ENCODE data around the gene RHOF. TPM values are rescaled to one million over a fixed set of nuclear protein-coding genes. Genes with fewer than 3 reads are reported as not detected.
"Not testable (repeated sequence)": the region's sequence is repeated elsewhere in the genome, so short reads cannot be mapped to it uniquely, and the experiment has no call there.

Gene RHOF
- polyA plus RNA-seq, 1 donor: 15.9 TPM

- peak; percentile 85 for DNase-seq
Observed at GRCh38 chr12:121793838-121794533, 498 bp upstream of the RHOF start.

- DNase-seq: no peak
Observed at GRCh38 chr12:121792607-121793439, 665 bp downstream of the RHOF start.

- DNase-seq: no peak
Observed at GRCh38 chr12:121791671-121792551, 1.6 kb downstream of the RHOF start.

DNA sequence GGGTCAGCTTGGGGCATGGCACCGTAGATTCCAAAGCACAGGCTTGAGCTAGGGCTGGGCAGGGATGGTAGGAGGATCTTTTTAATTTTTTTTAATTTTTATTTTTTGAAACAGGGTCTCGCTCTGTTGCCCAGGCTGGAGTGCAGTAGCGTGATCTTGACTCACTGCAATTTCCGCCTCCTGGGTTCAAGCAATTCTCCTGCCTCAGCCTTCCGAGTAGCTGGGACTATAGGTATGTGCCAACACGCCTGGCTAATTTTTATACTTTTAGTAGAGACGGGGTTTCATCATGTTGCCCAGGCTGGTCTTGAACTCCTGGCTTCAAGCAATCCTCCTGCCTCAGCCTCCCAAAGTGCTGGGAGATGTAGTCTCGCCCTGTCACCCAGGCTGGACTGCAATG, 2.7 kb downstream of the RHOF start:
- DNase-seq: not testable (repeated sequence)

- DNase-seq: no peak
Observed at GRCh38 chr12:121789800-121790728, 3.4 kb downstream of the RHOF start.

GRCh38 chr12:121789233-121789781, 4.2 kb downstream of the RHOF start:
- no peak for DNase-seq

GRCh38 chr12:121788176-121788818, 5.2 kb downstream of the RHOF start:
- DNase-seq: no peak

DNA sequence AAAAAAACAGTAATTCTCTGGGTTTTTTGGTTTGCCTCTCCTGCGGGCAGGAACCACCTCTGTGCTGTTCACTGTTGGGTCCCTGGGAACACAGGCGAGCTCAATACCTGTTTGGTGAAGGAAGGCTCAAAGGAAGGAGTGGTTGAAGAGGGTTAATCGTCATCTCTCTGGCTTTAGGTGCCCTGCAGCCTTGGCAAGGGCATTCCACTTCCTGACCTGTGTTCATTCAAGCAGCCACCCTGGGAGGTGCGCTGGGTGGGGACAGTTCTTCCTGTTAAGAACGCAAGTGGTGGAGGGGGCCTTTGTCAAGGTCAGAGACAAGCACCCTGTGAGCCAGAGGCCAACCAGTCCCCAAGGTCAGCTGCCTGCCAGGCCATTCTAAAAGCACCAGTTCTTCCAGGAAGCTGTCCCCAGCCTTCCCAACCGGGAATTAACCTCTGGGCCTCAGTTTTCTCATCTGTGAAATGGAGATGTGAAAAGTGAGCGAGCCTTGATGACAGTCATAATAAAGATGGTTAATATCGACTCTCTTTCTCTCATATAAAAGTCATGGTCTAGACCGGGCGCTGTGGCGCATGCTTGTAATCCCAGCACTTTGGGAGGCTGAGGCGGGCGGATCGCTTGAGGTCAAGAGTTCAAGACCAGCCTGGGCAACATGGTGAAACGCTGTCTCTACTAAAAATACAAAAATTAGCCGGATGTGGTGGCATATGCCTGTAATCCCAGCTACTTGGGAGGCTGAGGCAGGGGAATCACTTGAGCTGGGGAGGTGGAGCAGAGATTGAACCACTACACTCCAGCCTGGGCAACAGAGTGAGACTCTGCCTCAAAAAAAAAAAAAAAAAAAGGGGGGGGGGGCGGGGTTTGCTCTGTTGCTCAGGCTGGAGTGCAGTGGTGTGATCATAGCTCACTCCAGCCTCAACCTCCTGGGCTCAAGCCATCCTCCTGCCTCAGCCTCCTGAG, 6.1 kb downstream of the RHOF start:
- DNase-seq: no peak

DNA sequence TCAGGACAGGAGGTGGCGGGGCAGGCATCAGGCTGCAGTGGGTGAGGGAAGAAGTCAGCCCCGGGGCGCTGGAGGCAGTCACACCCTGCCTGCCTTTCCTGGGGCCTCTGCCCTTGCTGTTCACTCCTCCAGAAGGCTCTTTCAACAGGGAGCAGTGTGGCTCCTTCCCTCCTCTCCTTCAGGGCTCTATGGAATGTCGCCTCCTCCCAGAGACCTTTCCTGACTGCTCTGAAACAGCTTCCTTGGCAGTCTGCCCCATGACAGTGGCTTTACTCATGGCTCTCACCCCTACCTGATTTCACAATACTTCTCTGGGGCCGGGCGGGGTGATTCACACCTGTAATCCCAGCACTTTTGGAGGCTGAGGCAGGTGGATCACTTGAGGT, 7.1 kb downstream of the RHOF start:
- no peak for DNase-seq

- no peak for DNase-seq
Observed at GRCh38 chr12:121784460-121784859, 9.0 kb downstream of the RHOF start.

DNA sequence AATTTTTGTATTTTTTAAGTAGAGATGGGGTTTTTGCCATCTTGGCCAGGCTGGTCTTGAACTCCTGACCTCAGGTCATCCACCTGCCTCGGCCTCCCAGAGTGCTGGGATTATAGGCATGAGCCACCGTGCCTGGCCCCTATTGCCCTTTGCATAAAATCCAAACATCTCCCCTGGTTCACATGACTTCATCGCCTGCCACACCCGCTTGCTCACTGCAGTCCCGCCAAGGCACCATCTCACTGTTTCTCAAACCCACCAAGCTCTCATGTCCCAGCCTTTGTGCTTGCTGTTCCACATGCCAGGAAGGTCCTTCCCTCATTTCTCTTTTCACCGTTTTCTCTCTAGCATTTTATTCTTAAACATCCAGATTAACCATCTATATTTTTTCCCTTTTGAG, 9.7 kb downstream of the RHOF start:
- no peak for DNase-seq

DNA sequence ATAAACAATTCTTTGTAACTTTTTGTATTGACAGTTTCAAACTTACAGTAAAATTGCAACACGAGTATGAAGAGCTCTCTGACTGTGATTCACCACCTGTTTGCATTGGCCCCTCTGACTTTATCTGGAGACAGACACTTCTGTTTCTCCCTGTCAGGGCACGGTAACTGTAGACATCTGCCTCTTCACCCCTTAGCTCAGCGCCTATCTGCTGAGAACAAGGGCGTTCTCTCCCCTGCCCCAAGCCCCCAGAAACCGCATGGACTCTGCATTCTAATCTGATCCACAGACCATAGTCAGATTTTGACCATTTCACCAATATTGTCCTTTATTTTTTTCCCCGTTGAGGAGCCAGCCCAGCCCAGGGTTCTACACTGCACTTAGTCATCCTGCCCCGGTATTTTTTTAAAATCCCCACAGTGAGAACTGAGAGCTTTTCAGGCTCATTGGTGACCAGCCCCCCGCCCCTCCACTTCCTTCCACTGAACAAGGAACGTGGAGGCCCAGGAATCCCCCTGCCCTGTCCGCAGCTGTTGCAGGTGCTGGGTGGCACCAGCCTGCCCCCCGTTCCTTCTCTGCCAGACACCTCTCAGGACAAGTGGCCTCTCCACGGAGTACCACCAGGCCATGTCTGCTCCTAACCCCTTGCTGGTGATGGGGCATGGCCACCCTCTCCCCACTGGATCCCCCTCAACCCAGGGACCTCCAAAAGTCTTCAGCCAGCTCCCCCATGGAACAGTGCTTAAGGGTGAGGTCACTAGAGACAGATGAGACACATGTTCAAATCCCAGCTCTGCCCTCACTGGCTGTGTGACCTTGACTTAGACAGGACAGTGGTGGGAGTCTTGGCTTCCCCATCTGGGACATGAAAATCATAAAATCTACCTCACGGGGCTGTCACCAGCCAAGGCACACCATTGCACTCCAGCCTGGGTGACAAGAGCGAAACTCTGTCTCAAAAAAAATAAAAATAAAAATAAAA, 11.2 kb downstream of the RHOF start:
- no peak for DNase-seq

DNA sequence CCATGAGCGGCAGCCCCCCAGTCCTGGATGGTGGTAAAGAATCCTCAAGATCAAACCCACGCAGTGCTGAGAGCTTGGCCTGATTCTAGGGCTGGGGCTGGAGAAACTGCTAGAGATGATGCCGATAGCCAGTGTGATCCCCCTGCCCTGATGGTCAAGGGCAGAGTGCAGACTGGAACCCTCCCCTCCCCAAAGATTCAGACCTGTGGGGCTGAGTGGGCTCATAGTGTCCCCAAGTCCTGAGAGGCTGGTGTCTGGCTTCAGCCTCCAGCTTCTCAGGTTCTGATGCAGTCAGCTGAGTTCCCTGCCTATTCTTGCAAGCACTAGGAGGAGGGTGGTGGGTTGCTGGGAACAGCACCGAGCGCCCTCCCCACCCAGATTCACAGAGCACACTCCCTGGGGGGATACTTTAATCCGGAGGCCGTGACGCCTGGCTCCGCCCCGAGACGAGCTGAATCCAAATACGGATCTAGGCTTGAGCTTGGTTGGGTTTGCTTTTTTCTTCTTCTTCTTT, 11.9 kb downstream of the RHOF start:
- no peak for DNase-seq

DNA sequence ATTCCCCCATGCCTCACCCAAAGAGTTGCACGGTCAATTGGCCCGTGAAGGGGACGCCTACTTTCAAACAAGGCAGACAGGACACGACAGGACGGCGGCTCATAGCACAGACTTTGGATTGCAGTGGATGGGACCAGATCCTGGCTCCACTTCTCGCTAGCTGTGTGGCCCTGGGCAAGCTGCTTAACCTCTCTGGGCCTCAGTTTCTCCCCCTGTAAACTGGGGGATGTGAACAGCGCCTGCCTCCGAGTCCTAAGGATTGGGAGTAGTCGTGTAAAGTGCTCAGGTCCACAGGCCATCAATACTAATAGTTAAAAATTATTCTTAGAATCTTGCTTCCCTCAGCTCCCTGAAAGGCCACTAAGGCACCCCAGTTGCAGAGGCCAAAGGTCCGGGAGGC, 13.1 kb downstream of the RHOF start:
- DNase-seq: no peak

GRCh38 chr12:121779422-121779895, 14.0 kb downstream of the RHOF start:
- no peak for DNase-seq

DNA sequence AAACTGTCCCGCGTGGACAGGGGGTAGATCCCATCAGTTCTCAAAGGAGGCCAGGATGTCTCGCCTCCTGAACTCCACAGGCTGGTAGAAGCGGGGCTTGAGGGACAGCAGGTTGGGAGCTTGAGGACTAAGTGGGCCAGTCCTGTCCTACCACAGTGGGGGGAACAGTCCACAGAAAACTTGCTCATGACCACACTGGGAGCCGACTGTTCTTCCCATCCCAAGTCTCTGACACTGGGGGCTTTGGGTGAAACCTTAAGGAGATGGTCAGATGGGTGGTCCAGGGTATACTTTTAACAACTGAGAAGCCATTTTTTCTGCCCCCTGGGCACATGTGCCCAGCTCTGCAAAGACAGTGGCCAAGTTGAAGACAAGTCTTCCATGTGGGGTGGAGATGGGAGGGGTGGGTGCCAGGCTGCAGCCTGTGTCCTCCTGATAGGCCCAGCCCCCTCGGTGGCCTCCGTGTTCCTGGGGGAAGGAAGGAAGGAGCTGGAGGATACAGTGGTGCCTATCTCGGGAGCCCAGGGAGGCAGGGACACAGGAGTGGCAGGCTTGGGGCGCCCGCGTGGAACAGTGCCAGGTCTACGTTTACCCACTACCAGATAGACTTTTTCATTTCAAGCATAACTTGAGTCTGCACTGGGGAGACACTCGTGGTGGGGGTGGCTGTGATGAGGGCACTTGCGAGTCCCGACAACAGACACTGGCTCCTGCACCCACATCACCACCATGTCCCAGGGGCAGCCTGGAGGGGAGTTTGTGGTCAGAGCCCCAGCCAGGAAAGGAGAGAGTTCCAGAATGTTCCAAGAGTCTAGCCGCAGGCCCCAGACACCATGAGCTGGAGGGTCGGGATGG, 14.7 kb downstream of the RHOF start:
- DNase-seq: no peak

All from left kidney (tissue), 2 donors.